ENCODE data around the gene PRKCH. TPM values are rescaled to one million over a fixed set of nuclear protein-coding genes. Genes with fewer than 3 reads are reported as not detected.

PRKCH gene
- total RNA-seq, 1 experiment from 2014 or later: 5.2 TPM

GRCh38 chr14:61538464-61539022, 217.2 kb downstream of the PRKCH start:
- WGBS (ENCODE audit: extremely low coverage, insufficient read length, low lambda C conversion rate): no CpG with 5 or more reads among the region's 5 CpGs
- H3K4me1 ChIP-seq (ENCODE audit: insufficient read depth, low read length): peaks cover 6% of the 10 kb centered on the region; the same call in 1 of the 2 replicates
- no peak overlapping the region for H3T11ph ChIP-seq (ENCODE audit: low read length)
- H4K5ac ChIP-seq (ENCODE audit: insufficient read length, low read depth, low read length): no peak overlapping the region
- no peak overlapping the region for H3K14ac ChIP-seq (ENCODE audit: insufficient read depth, low read length)
- no peak overlapping the region for H4K91ac ChIP-seq (ENCODE audit: insufficient read length, low read depth, low read length)
- no peaks in the 10 kb centered on the region for H3K23me2 ChIP-seq (ENCODE audit: insufficient read length, low read depth, low read length, poor library complexity, severe bottlenecking)
- no peak overlapping the region for H2BK120ac ChIP-seq (ENCODE audit: low read depth, low read length, poor library complexity, severe bottlenecking)
- H3K27me3 Mint-ChIP-seq (ENCODE audit: low read depth): no peaks in the 10 kb centered on the region
- H3K4me2 ChIP-seq (ENCODE audit: insufficient read depth, insufficient read length, low read length): no peak overlapping the region
- H3K4me1 Mint-ChIP-seq: peaks cover 29 to 35% of the 10 kb centered on the region in 2 experiments
- H3K56ac ChIP-seq (ENCODE audit: insufficient read length, low read depth, low read length): no peak overlapping the region
- H4K8ac ChIP-seq (replicated peaks; ENCODE audit: insufficient read length, low read depth, low read length): no peak overlapping the region
- H2BK15ac ChIP-seq (ENCODE audit: low read depth, low read length): no peak overlapping the region
- H3K79me1 ChIP-seq (ENCODE audit: insufficient read depth, low read depth, low read length, poor library complexity, severe bottlenecking): no peaks in the 10 kb centered on the region
- no peaks in the 10 kb centered on the region for H3K9me3 ChIP-seq (ENCODE audit: control insufficient read depth, low read depth, low read length)
- H3K79me2 ChIP-seq (ENCODE audit: insufficient read depth, low read length): no peaks in the 10 kb centered on the region
- no peak overlapping the region for H2BK20ac ChIP-seq (ENCODE audit: low read depth, low read length, poor library complexity, severe bottlenecking)
- H2BK5ac ChIP-seq (ENCODE audit: insufficient read length, low read length): no peak overlapping the region
- TF ChIP-seq CTCF (conservative IDR thresholded peaks at IDR 0.05): no peak
- no peak overlapping the region for H3K4ac ChIP-seq (ENCODE audit: low read depth, low read length)
- no peak overlapping the region for H3K9ac ChIP-seq (ENCODE audit: extremely low read depth, insufficient read length, low read length)
- H2BK12ac ChIP-seq (ENCODE audit: insufficient read length, low read depth, low read length): no peak overlapping the region
- peak overlapping the region in 2 of 3 experiments; percentile 4 to 97; a peak in 1 of 7 replicates for H3K27ac Mint-ChIP-seq
- no peak overlapping the region for H3K23ac ChIP-seq (ENCODE audit: insufficient read length, low read depth, low read length)
- H3K9me3 Mint-ChIP-seq: no peaks in the 10 kb centered on the region
- H4K20me1 ChIP-seq (ENCODE audit: control insufficient read depth, insufficient read depth, insufficient read length): no peaks in the 10 kb centered on the region
- no peaks in the 10 kb centered on the region for H3K36me3 Mint-ChIP-seq (ENCODE audit: insufficient read depth in 1 of 3, low read depth in 3 of 3)
- no peak for DNase-seq
- no peak overlapping the region for H3K27ac ChIP-seq (ENCODE audit: insufficient read length, low read depth, low read length)
- H2AFZ ChIP-seq (ENCODE audit: low read length): no peak overlapping the region
- no peak overlapping the region for H3K18ac ChIP-seq (ENCODE audit: insufficient read length, low read depth, low read length)
- H3K27me3 ChIP-seq (ENCODE audit: insufficient read depth, low read length): no peaks in the 10 kb centered on the region
- no peak overlapping the region for H3K4me3 Mint-ChIP-seq
- no peak overlapping the region for H2AK5ac ChIP-seq (ENCODE audit: insufficient read length, low read length)
